Gastrocnemius medialis (tissue), 4 donors: ENCODE data around the gene IGSF8. TPM values are rescaled to one million over a fixed set of nuclear protein-coding genes. Genes with fewer than 3 reads are reported as not detected.

Experiments
- ATAC-seq, 2 donors: fragments of 150-250 bp; one replicate each; pipeline ENCODE4 v1.9.1; 2016
- DNase-seq, 2 donors: peaks; one replicate each; pipeline ENCODE4 v3.0.0-alpha.2; 2019
- H3K27ac ChIP-seq, 4 donors: fragments of 200-600 bp; sonication (generic); 1 replicate in 1 of 4; 2 replicates in 3 of 4; pipeline ENCODE4 v1.5.1; 2016 to 2018; ENCODE audit warnings: mild to moderate bottlenecking in 2 of 4, moderate library complexity in 1 of 4
- H3K27me3 ChIP-seq, 3 donors: fragments of 200-600 bp; sonication (generic) in 2 of 3; 1 replicate in 1 of 3; 2 replicates in 2 of 3; pipeline versions ENCODE4 v1.5.1 to v1.6.0; 2016 to 2019; ENCODE audit warnings: mild to moderate bottlenecking in 1 of 3, moderate library complexity in 1 of 3
- H3K36me3 ChIP-seq, 2 donors: fragments of 200-600 bp; sonication (generic) in 1 of 2; one replicate each; pipeline ENCODE4 v1.5.1; 2017 to 2018
- H3K4me1 ChIP-seq, 2 donors: fragments of 200-600 bp; sonication (generic) in 1 of 2; one replicate each; pipeline ENCODE4 v1.5.1; 2016 to 2017; ENCODE audit warnings: mild to moderate bottlenecking in 2 of 2
- H3K4me3 ChIP-seq, 4 donors: fragments of 200-600 bp; sonication (generic) in 3 of 4; 1 replicate in 1 of 4; 2 replicates in 3 of 4; pipeline ENCODE4 v1.5.1; 2016 to 2019; ENCODE audit warnings: mild to moderate bottlenecking in 2 of 4
- H3K9me3 ChIP-seq, 3 donors: fragments of 200-600 bp; sonication (generic) in 2 of 3; 1 replicate in 1 of 3; 2 replicates in 2 of 3; pipeline ENCODE4 v1.5.1; 2016 to 2019
- POLR2A ChIP-seq, 2 donors: fragments of 450-650 bp; IDR thresholded peaks; one replicate each; pipeline ENCODE4 v1.6.1; 2017; ENCODE audit warnings: antibody characterized with exemption in 2 of 2, mild to moderate bottlenecking in 2 of 2, moderate library complexity in 2 of 2
- in situ Hi-C, 4 donors: fragments of 200-750 bp; cut with MboI; loops; one replicate each; pipeline versions ENCODE4 v1.15.0 to v1.8.0; 2017; ENCODE audit warnings: low sequenced_read_pairs in 4 of 4
- intact Hi-C: fragments of 100-400 bp; cut with DNase I; formaldehyde crosslinking; loops from one replicate; pipeline ENCODE4 v1.15.1; 2023; ENCODE audit warnings: low total_unique reads
- total RNA-seq, 4 donors: library from RNA; depleted of rRNA; stranded (reverse); fragments of >200 nt; gene quantifications; one replicate each; pipeline versions ENCODE4 v1.1.0 to v1.2.3, GENCODE V29; 2016
- TF ChIP-seq, protein P1 (sequence below), 5 experiments: fragments of 450-650 bp in 3 of 5; fragments of 200-600 bp in 2 of 5; sonication (generic) in 2 of 5; IDR thresholded peaks in 4 of 5; conservative IDR thresholded peaks in 1 of 5; 1 replicate in 4 of 5; 2 replicates in 1 of 5; pipeline ENCODE4 v1.5.1; 2016 to 2019; ENCODE audit warnings: antibody characterized with exemption in 5 of 5, mild to moderate bottlenecking in 3 of 5, moderate library complexity in 3 of 5

Gene IGSF8
- total RNA-seq, 4 donors from 2014 or later = 3.4 to 12.8 (median 8.7) TPM

GRCh38 chr1:160063176-160063575 is 35.2 kb downstream of the IGSF8 start:
- ATAC-seq (no peak), DNase-seq (no peak)
- Histone ChIP-seq H3K27ac (no peak overlapping the region), H3K27me3 (no peaks in the 10 kb centered on the region), H3K9me3 (no peaks in the 10 kb centered on the region), H3K36me3 (no peaks in the 10 kb centered on the region), H3K4me1 (no peaks in the 10 kb centered on the region), H3K4me3 (no peak overlapping the region)
- TF ChIP-seq, protein P1, sequence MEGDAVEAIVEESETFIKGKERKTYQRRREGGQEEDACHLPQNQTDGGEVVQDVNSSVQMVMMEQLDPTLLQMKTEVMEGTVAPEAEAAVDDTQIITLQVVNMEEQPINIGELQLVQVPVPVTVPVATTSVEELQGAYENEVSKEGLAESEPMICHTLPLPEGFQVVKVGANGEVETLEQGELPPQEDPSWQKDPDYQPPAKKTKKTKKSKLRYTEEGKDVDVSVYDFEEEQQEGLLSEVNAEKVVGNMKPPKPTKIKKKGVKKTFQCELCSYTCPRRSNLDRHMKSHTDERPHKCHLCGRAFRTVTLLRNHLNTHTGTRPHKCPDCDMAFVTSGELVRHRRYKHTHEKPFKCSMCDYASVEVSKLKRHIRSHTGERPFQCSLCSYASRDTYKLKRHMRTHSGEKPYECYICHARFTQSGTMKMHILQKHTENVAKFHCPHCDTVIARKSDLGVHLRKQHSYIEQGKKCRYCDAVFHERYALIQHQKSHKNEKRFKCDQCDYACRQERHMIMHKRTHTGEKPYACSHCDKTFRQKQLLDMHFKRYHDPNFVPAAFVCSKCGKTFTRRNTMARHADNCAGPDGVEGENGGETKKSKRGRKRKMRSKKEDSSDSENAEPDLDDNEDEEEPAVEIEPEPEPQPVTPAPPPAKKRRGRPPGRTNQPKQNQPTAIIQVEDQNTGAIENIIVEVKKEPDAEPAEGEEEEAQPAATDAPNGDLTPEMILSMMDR (IDR thresholded peaks at IDR 0.05 in 4 of 5, conservative IDR thresholded peaks at IDR 0.05 in 1 of 5) = no peak
- no peak for TF ChIP-seq POLR2A (IDR thresholded peaks at IDR 0.05)
- intact Hi-C loops = no loop called here
- in situ Hi-C loops = no loop called here

DNA sequence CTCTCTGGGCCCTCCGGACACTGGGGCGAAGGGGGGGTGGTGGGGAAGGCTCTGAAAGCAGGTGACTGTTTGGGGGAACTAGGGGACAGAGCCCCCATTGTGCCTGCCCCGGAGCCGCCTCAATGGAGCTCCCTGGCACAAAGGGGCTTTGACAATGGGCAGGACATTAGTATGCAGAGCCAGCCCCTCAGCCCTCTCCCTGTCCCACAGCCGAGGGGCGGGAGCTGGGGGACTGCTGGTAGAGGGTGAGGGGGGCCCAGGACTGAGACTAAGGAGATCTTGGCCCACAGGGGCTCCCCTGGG is 36.2 kb downstream of the IGSF8 start:
- no peaks in the 10 kb centered on the region for H3K36me3 ChIP-seq
- in situ Hi-C loops (no loop called here), intact Hi-C loops (no loop called here)
- H3K9me3 ChIP-seq = no peaks in the 10 kb centered on the region
- no peaks in the 10 kb centered on the region for H3K4me1 ChIP-seq
- H3K27ac ChIP-seq = no peak overlapping the region
- no peak overlapping the region for H3K4me3 ChIP-seq
- no peak for ATAC-seq
- H3K27me3 ChIP-seq = no peaks in the 10 kb centered on the region
- TF ChIP-seq POLR2A (IDR thresholded peaks at IDR 0.05) = no peak
- TF ChIP-seq, protein P1 (IDR thresholded peaks at IDR 0.05 in 4 of 5, conservative IDR thresholded peaks at IDR 0.05 in 1 of 5) = no peak
- no peak for DNase-seq

DNA sequence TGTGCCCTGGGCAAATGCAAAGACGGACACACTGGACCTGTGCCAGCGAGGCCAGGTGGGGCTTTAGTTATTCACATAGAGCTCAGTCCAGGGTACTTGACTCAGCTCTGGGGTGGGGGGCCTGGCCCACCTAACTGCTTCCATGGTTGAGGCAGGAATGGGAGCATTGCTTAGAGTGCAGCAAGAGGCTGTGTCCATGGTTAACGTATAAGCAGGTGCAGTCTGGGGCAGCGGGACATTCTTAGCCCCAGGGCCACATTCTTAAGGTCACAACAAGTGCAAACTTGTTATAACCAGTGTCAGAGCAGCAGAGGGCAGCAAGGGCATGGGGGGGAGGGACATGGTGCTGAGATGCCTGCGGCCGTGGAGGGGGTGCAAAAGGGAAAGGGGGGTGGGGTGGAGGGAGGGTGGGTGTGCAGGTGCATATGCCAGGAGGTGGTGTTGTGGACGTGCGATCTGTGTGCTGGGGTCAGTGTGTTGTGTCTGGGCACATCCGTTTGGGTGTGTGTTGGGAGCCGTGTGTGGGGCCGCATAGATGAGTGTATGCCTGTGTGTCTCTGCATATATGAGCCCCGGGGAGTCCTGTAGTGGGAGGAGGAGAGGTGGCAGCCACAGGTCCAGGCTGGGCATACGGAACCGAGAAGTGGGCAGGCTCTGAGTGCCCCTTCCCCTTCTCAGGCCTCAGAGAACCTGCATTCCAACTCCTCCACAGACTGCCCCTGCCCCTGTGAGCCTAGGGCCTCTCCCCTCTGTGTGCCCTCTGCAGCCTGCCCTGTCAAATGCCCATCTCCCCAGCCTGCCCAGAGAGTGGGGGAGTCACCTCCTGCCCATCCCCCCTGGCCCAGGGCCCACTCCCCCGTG is 36.8 kb downstream of the IGSF8 start:
- no peak overlapping the region for H3K27ac ChIP-seq
- in situ Hi-C loops = no loop called here
- ATAC-seq = no peak
- H3K9me3 ChIP-seq = no peaks in the 10 kb centered on the region
- no peaks in the 10 kb centered on the region for H3K36me3 ChIP-seq
- H3K4me1 ChIP-seq = no peaks in the 10 kb centered on the region
- H3K27me3 ChIP-seq = no peaks in the 10 kb centered on the region
- H3K4me3 ChIP-seq = no peak overlapping the region
- no peak for DNase-seq
- intact Hi-C loops = no loop called here
- TF ChIP-seq, protein P1 (IDR thresholded peaks at IDR 0.05 in 4 of 5, conservative IDR thresholded peaks at IDR 0.05 in 1 of 5) = no peak
- no peak for TF ChIP-seq POLR2A (IDR thresholded peaks at IDR 0.05)

DNA sequence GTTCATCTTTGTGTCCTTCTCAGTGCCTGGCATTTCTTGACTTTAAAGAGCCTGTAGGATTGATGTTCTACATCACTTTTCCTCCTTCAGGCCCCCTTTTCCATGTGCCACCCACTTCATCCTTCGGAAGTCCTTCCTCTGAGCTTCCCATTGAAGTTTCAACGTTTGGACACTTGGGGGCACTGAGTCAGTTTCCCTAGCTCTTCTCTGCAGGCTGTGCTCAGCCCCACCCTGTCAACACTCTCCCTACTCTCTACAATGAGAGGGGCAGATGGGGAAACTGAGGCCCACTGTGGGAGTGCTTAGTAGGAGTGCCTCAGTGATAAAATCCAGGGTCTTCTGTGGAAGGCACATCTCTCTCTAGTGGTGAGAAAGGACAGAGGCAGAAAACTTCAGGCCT is 40.3 kb downstream of the IGSF8 start:
- TF ChIP-seq, protein P1 (IDR thresholded peaks at IDR 0.05 in 4 of 5, conservative IDR thresholded peaks at IDR 0.05 in 1 of 5) = peak in 1 of 5 experiments; percentile 9
- TF ChIP-seq POLR2A (IDR thresholded peaks at IDR 0.05) = no peak
- in situ Hi-C loops = no loop called here
- H3K9me3 ChIP-seq = no peaks in the 10 kb centered on the region
- H3K4me3 ChIP-seq = no peak overlapping the region
- no peak overlapping the region for H3K27ac ChIP-seq
- ATAC-seq = no peak
- no peaks in the 10 kb centered on the region for H3K36me3 ChIP-seq
- H3K4me1 ChIP-seq = no peaks in the 10 kb centered on the region
- intact Hi-C loops = no loop called here
- H3K27me3 ChIP-seq = no peaks in the 10 kb centered on the region
- DNase-seq = no peak
